IPS-NIHi7 (cell line): ENCODE results near the gene TACC3.
A peak's percentile ranks its signal among the peaks of the same experiment; 100 is the strongest.

Experiments used
- DNase-seq: peaks from one replicate; pipeline ENCODE4 v3.0.0; 2012; ENCODE audit warnings: mixed read lengths; ENCODE audit errors: extremely low spot score

Gene TACC3

DNA sequence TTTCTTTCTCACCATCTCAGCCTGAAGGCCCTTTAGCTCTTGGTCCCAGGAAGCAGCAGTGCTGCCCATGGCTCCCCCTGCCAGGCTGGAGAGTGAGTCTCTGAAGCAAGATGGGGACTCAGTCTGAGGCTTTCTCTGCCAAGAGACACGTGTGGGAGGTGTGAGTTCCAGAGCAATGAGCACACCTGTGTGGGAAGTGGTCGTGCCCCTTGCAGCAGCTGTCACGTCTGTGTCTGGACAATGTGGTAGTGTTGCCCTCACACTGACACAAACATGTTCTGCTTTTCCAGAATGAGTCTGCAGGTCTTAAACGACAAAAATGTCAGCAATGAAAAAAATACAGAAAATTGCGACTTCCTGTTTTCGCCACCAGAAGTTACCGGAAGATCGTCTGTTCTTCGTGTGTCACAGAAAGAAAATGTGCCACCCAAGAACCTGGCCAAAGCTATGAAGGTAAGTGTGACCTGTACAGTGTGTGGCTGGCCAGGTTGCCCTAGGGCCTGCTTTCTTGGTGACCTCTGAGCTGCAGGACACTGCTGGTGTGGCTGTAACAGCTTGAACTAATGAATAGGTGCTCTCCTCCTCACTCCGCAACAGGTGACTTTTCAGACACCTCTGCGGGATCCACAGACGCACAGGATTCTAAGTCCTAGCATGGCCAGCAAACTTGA, 1.9 kb downstream of the TACC3 start:
- no peak for DNase-seq

GRCh38 chr4:1725521-1725920, 4.2 kb downstream of the TACC3 start:
- no peak for DNase-seq

GRCh38 chr4:1726146-1726934, 5.0 kb downstream of the TACC3 start:
- DNase-seq = peak; percentile 84

- no peak for DNase-seq
These were observed 6.1 kb downstream of the TACC3 start for GRCh38 chr4:1727117-1728031.

DNA sequence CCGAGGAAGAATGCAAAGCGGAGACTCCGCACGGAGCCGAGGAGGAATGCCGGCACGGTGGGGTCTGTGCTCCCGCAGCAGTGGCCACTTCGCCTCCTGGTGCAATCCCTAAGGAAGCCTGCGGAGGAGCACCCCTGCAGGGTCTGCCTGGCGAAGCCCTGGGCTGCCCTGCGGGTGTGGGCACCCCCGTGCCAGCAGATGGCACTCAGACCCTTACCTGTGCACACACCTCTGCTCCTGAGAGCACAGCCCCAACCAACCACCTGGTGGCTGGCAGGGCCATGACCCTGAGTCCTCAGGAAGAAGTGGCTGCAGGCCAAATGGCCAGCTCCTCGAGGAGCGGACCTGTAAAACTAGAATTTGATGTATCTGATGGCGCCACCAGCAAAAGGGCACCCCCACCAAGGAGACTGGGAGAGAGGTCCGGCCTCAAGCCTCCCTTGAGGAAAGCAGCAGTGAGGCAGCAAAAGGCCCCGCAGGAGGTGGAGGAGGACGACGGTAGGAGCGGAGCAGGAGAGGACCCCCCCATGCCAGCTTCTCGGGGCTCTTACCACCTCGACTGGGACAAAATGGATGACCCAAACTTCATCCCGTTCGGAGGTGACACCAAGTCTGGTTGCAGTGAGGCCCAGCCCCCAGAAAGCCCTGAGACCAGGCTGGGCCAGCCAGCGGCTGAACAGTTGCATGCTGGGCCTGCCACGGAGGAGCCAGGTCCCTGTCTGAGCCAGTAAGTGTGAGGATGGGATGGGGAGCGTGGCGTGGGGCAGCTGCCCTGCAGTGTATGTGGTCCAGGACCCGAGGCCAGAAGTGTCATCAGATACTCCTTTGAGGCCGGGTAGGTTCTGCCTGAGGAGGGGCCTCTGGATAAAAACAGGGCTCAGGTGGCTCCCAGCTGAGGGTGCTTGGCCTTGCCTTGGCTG, 7.0 kb downstream of the TACC3 start:
- DNase-seq = no peak

- no peak for DNase-seq
These were observed 9.3 kb downstream of the TACC3 start for GRCh38 chr4:1730532-1731135.

GRCh38 chr4:1731180-1731579, 9.9 kb downstream of the TACC3 start:
- DNase-seq = no peak

DNA sequence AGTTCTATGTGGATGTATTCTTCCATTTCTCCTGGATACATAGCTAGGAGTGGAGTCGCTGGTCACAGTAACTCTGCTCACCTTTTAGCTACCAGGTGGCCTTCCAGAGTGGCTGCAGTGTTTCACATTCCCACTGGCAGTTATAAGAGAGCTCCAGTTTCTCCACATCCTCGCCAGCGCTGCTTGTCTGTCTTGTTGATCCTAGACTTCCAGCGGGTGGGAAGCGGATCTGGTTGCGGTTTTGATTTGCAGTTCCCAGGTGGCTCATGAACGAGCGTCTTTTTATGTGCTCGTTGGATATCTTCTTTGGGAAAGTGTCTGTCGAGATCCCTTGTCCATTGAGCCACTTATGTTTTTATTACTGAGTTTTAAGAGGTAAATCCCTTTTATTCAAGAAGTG, 11.6 kb downstream of the TACC3 start:
- DNase-seq = no peak

DNA sequence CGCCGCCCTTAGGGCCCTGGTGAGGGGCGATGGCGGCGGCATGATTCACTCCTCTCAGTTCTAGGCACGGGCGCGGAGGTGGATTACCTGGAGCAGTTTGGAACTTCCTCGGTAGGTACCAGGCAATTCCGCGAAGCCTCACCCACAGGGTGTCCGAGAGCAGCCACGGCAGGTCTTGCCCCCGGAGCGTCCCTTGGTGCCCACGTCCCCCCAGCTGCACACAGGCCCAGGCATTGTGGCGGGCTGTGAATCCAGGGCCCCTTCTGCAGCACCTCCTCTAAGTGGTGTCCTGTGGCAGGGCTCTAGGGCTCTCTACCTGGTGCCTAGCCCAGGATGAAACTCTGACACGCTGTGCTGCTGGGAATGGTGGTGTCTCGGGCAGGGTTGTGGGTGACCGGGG, 13.9 kb downstream of the TACC3 start:
- no peak for DNase-seq

GRCh38 chr4:1736812-1737211, 15.5 kb downstream of the TACC3 start:
- DNase-seq = no peak

- DNase-seq = no peak
These were observed 16.3 kb downstream of the TACC3 start for GRCh38 chr4:1737666-1738065.

DNA sequence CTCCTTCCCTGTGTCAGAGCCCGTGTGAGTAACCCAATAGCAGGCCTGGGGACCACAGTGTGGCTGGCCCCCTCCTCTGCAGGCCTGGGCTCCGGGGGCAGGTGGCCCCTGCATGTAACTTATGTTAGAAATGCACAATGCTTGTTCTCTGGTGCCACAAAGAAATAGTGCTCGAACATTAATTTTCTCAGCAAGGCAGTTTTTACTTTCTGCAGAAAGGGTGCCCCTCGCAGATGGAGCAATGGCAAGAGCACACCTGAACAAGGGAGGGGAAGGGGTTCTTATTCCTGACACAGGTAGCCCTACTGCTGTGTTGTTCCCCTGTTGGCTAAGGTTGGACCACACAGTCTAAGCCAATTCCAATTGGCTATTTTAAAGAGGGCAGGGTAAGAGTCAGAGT, 17.1 kb downstream of the TACC3 start:
- no peak for DNase-seq

GRCh38 chr4:1739358-1739757, 18.0 kb downstream of the TACC3 start:
- no peak for DNase-seq

DNA sequence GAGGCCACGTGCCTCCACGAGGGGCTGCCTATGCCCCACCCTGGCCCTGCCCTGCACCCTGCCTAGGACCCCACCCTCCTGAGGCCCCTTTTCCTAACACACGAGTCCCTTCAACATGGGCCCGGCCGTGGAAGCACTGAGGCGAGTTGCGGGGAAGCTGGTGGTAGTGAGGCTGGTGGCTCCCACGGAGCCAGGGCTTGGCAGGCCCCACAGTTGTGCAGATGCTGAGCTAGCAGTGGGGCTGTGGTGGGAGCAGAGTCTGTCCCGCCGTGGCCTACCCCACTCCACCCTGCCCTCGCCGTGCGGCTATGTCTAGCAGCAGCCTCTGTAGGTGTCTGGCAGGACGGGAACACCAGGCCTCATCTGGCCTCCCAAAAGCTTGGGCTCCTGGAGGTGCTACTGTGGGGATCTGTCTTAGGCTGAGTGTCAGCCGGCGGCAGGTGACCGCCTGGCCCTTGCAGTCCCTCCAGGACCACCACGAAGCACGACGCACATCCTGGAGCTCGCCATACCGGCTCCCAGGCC, 18.8 kb downstream of the TACC3 start:
- no peak for DNase-seq

GRCh38 chr4:1741208-1741607, 19.9 kb downstream of the TACC3 start:
- DNase-seq = no peak

- DNase-seq = no peak
These were observed 22.2 kb downstream of the TACC3 start for GRCh38 chr4:1743551-1743950.

- no peak for DNase-seq
These were observed 22.7 kb downstream of the TACC3 start for GRCh38 chr4:1743975-1744374.

DNA sequence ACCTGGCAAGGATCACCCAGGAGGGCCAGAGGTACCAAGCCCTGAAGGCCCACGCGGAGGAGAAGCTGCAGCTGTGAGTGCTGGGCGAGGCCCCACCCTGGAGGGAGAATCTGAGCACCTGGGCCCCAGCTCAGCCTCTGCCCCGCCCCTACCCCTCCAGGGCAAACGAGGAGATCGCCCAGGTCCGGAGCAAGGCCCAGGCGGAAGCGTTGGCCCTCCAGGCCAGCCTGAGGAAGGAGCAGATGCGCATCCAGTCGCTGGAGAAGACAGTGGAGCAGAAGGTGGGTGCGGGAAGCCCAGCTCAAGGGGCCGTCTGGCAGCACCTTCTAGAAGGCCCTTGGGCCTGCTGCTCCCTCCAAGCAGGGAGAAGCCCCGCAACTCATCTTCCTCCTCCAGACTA, 23.2 kb downstream of the TACC3 start:
- no peak for DNase-seq

GRCh38 chr4:1745165-1745564, 23.8 kb downstream of the TACC3 start:
- DNase-seq = no peak

GRCh38 chr4:1745697-1746096, 24.4 kb downstream of the TACC3 start:
- DNase-seq = no peak

DNA sequence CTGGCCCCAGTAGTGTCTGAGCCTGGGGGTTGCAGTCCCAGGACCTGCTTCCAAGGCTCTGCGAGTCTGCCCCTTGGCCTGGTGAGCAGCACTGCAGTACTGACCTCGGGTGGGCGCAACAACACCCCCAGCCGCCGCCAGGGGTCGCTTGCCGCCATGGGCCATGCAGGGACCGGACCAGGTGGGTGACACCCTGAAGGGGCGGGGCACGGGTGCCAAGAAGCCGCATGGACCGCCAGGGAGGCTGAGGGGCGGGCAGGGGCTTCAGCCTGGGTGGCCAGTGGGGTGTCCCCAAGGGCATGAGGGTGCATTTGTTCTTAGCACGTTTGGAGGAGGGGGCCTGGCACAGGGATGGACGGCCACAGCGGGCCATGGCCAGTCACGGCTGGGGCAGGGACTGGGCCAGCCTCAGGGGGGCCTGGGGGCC, 25.0 kb downstream of the TACC3 start:
- peak; percentile 96 for DNase-seq
